HG02798 (cell line): ENCODE data around the gene CSRP2.
A peak's percentile ranks its signal among the peaks of the same experiment; 100 is the strongest.

ENCODE experiments used
- ATAC-seq: cut with Tn5 transposase; IDR thresholded peaks from one replicate; pipeline ENCODE4 v1.9.1; 2021; ENCODE audit warnings: mild to moderate bottlenecking; ENCODE audit not compliant: unreplicated experiment, poor library complexity

CSRP2 gene

GRCh38 chr12:76895796-76896195 is 17.0 kb upstream of the CSRP2 start:
- ATAC-seq = no peak

GRCh38 chr12:76891609-76892008 is 12.8 kb upstream of the CSRP2 start:
- ATAC-seq = no peak

GRCh38 chr12:76890151-76891143 is 11.6 kb upstream of the CSRP2 start:
- no peak for ATAC-seq

GRCh38 chr12:76888775-76889174 is 10.0 kb upstream of the CSRP2 start:
- ATAC-seq = no peak

- no peak for ATAC-seq
Measured at GRCh38 chr12:76883811-76884210, 5.0 kb upstream of the CSRP2 start.

GRCh38 chr12:76883151-76883550 is 4.3 kb upstream of the CSRP2 start:
- no peak for ATAC-seq

- no peak for ATAC-seq
Measured at GRCh38 chr12:76882367-76882766, 3.5 kb upstream of the CSRP2 start.

GRCh38 chr12:76881142-76881541 is 2.3 kb upstream of the CSRP2 start:
- ATAC-seq = no peak

- no peak for ATAC-seq
Measured at GRCh38 chr12:76880519-76881023, 1.8 kb upstream of the CSRP2 start.

- ATAC-seq = no peak
Measured at GRCh38 chr12:76879710-76880518, 1.1 kb upstream of the CSRP2 start.

GRCh38 chr12:76878099-76878898 is 520 bp downstream of the CSRP2 start:
- ATAC-seq = peak; percentile 28

- no peak for ATAC-seq
Measured at GRCh38 chr12:76876696-76877229, 2.1 kb downstream of the CSRP2 start.

GRCh38 chr12:76874491-76875190 is 4.2 kb downstream of the CSRP2 start:
- no peak for ATAC-seq

GRCh38 chr12:76874027-76874426 is 4.8 kb downstream of the CSRP2 start:
- no peak for ATAC-seq

GRCh38 chr12:76872415-76872814 is 6.4 kb downstream of the CSRP2 start:
- ATAC-seq = no peak

GRCh38 chr12:76871742-76872141 is 7.1 kb downstream of the CSRP2 start:
- ATAC-seq = no peak

GRCh38 chr12:76871082-76871481 is 7.7 kb downstream of the CSRP2 start:
- ATAC-seq = no peak

- peak; percentile 44 for ATAC-seq
Measured at GRCh38 chr12:76866726-76867125, 12.1 kb downstream of the CSRP2 start.

- ATAC-seq = no peak
Measured at GRCh38 chr12:76866151-76866567, 12.7 kb downstream of the CSRP2 start.
